NCI-H1930 (cell line): ENCODE results near the gene FBLN1.
"Not testable (repeated sequence)": the region's sequence is repeated elsewhere in the genome, so short reads cannot be mapped to it uniquely, and the experiment has no call there.

Experiments used
- DNase-seq, 2 experiments: peaks; one replicate each; lab custom pipeline; 2025; lab: John Stamatoyannopoulos, UW

The FBLN1 gene

GRCh38 chr22:45548991-45549761 lies 46.5 kb downstream of the FBLN1 start:
- DNase-seq, result no peak

GRCh38 chr22:45549762-45550378 lies 47.2 kb downstream of the FBLN1 start:
- no peak for DNase-seq

GRCh38 chr22:45550416-45550815 lies 47.7 kb downstream of the FBLN1 start:
- no peak for DNase-seq

GRCh38 chr22:45550891-45551290 lies 48.2 kb downstream of the FBLN1 start:
- DNase-seq, result no peak

- DNase-seq, result no peak
Measured at GRCh38 chr22:45551310-45552016, 48.8 kb downstream of the FBLN1 start.

GRCh38 chr22:45552017-45552411 lies 49.3 kb downstream of the FBLN1 start:
- DNase-seq, result no peak

- DNase-seq, result no peak
Measured at GRCh38 chr22:45552580-45553350, 50.1 kb downstream of the FBLN1 start.

GRCh38 chr22:45553351-45554039 lies 50.8 kb downstream of the FBLN1 start:
- DNase-seq, result peak; percentile 13 to 34

- no peak for DNase-seq
Measured at GRCh38 chr22:45554040-45554406, 51.3 kb downstream of the FBLN1 start.

- DNase-seq, result no peak
Measured at GRCh38 chr22:45554861-45555260, 52.2 kb downstream of the FBLN1 start.

GRCh38 chr22:45557926-45558325 lies 55.2 kb downstream of the FBLN1 start:
- DNase-seq, result not testable (repeated sequence)

GRCh38 chr22:45560092-45560491 lies 57.4 kb downstream of the FBLN1 start:
- DNase-seq, result not testable (repeated sequence)

GRCh38 chr22:45560761-45561160 lies 58.1 kb downstream of the FBLN1 start:
- DNase-seq, result not testable (repeated sequence)

GRCh38 chr22:45562102-45562501 lies 59.4 kb downstream of the FBLN1 start:
- no peak for DNase-seq

GRCh38 chr22:45562537-45563361 lies 60.1 kb downstream of the FBLN1 start:
- no peak for DNase-seq

GRCh38 chr22:45563362-45564040 lies 60.8 kb downstream of the FBLN1 start:
- DNase-seq, result no peak

GRCh38 chr22:45564349-45565030 lies 61.8 kb downstream of the FBLN1 start:
- DNase-seq, result no peak

GRCh38 chr22:45565171-45565570 lies 62.5 kb downstream of the FBLN1 start:
- DNase-seq, result no peak

GRCh38 chr22:45565973-45566372 lies 63.3 kb downstream of the FBLN1 start:
- DNase-seq, result no peak

GRCh38 chr22:45568213-45568612 lies 65.5 kb downstream of the FBLN1 start:
- no peak for DNase-seq
